ENCODE results near the gene CELSR1.

DNA sequence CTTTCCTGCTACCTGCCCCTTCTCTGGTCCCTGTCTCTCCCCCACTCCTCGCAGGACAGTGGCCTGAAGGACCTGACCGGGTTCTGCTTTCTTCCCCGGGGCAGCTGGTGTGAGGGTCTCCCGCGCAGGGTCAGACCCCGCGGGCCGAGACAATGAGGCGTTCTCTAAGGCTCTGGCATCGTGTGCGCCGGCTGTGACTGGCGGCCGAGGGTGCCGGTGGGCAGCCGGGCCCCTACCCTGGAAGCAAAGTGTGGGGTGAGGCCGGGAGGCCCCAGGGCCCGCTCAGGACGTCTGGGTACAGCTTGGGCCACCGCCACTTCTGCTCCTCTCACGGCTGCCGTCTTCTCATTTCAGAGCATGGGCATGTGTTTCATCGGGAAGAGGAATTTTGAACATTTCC is 185.7 kb downstream of the CELSR1 start:
- TF ChIP-seq, protein P1, sequence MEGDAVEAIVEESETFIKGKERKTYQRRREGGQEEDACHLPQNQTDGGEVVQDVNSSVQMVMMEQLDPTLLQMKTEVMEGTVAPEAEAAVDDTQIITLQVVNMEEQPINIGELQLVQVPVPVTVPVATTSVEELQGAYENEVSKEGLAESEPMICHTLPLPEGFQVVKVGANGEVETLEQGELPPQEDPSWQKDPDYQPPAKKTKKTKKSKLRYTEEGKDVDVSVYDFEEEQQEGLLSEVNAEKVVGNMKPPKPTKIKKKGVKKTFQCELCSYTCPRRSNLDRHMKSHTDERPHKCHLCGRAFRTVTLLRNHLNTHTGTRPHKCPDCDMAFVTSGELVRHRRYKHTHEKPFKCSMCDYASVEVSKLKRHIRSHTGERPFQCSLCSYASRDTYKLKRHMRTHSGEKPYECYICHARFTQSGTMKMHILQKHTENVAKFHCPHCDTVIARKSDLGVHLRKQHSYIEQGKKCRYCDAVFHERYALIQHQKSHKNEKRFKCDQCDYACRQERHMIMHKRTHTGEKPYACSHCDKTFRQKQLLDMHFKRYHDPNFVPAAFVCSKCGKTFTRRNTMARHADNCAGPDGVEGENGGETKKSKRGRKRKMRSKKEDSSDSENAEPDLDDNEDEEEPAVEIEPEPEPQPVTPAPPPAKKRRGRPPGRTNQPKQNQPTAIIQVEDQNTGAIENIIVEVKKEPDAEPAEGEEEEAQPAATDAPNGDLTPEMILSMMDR (IDR thresholded peaks at IDR 0.05; ENCODE audit: low read depth, low read length) = no peak
- no peak for TF ChIP-seq EZH2phosphoT487 (IDR thresholded peaks at IDR 0.05; ENCODE audit: low read depth)

Measured in OCI-LY3 (cell line).